Lung (tissue), 12 donors: ENCODE measurements around the gene CITED4. TPM values are rescaled to one million over a fixed set of nuclear protein-coding genes. Genes with fewer than 3 reads are reported as not detected.

Experiments
- ATAC-seq: fragments of 200-7000 bp; cut with Tn5 transposase; one replicate; pipeline ENCODE4 v1.9.1; 2020; ENCODE audit warnings: moderate number of reproducible peaks; ENCODE audit not compliant: insufficient read depth, low FRiP score
- DNase-seq, 3 donors: peaks; one replicate each; pipeline ENCODE4 v3.0.0-alpha.2; 2013 to 2017
- H3K27ac ChIP-seq, 2 donors: one replicate each; pipeline ENCODE4 v1.5.1; 2013; ENCODE audit warnings: mild to moderate bottlenecking in 2 of 2, moderate library complexity in 2 of 2, control low read depth in 1 of 2, inconsistent platforms in 1 of 2, low read depth in 1 of 2, low read length in 1 of 2
- H3K27me3 ChIP-seq, 3 donors: one replicate each; pipeline ENCODE4 v1.5.1; 2013; ENCODE audit warnings: low read length in 2 of 3; ENCODE audit not compliant: control insufficient read depth in 3 of 3, insufficient read depth in 3 of 3
- H3K36me3 ChIP-seq, 4 donors: one replicate each; pipeline ENCODE4 v1.5.1; 2013; ENCODE audit warnings: low read length in 4 of 4, mild to moderate bottlenecking in 1 of 4, moderate library complexity in 1 of 4; ENCODE audit not compliant: control insufficient read depth in 4 of 4, insufficient read depth in 4 of 4
- H3K4me1 ChIP-seq, 5 donors: one replicate each; pipeline ENCODE4 v1.5.1; 2013; ENCODE audit warnings: low read length in 5 of 5, mild to moderate bottlenecking in 2 of 5, moderate library complexity in 1 of 5; ENCODE audit not compliant: control insufficient read depth in 5 of 5, insufficient read depth in 5 of 5
- H3K4me3 ChIP-seq: one replicate; pipeline ENCODE4 v1.5.1; 2013; ENCODE audit warnings: mild to moderate bottlenecking, control low read depth, moderate library complexity
- H3K9ac ChIP-seq, 2 donors: one replicate each; pipeline ENCODE4 v1.5.1; 2013; ENCODE audit warnings: low read length in 2 of 2, control low read depth in 1 of 2; ENCODE audit not compliant: insufficient read depth in 1 of 2
- H3K9me3 ChIP-seq, 4 donors: one replicate each; pipeline ENCODE4 v1.5.1; 2013; ENCODE audit warnings: low read length in 3 of 4, mild to moderate bottlenecking in 1 of 4, moderate library complexity in 1 of 4; ENCODE audit not compliant: control insufficient read depth in 4 of 4, insufficient read depth in 3 of 4
- CTCF ChIP-seq: IDR thresholded peaks from 2 replicates; pipeline ENCODE4 v1.5.1; 2012; ENCODE audit warnings: mild to moderate bottlenecking; ENCODE audit errors: control extremely low read depth, extremely low read depth
- WGBS, 2 donors: extraction: QIAGEN DNeasy Blood & Tissue Kit; methylation state at CpG; one replicate each; pipeline ENCODE4 v1.1.7; 2013; 5-methylcytosine and 5-hydroxymethylcytosine counted together
- polyA plus RNA-seq, 2 donors: library from polyadenylated mRNA; stranded (reverse); fragments of 200-250 nt; gene quantifications; one replicate each; pipeline ENCODE4 v1.2.1, GENCODE V29; 2013
- total RNA-seq, 2 donors: library from RNA; depleted of rRNA in 1 of 2; stranded (reverse); fragments of >200 nt in 1 of 2; gene quantifications; one replicate each; pipeline ENCODE4 v1.2.1, GENCODE V29; 2014 to 2021
- donor health status: control.
- donor health status: control.
- donor health status: Bipolar disorder and iron deficiency.
- donor health status: healthy.
- donor health status: DM: yes; HTN: yes; CAD: no.

The CITED4 gene
- total and polyA plus RNA-seq, 4 donors = 4.7 to 15.1 (median 7.6) TPM

- TF ChIP-seq CTCF = peak; percentile 87
- DNase-seq (peak; percentile 51 to 67 (median 65)), ATAC-seq (peak; percentile 73)
- Histone ChIP-seq H3K27me3 (no peaks in the 10 kb centered on the region), H3K27ac (no peak overlapping the region), H3K9ac (no peak overlapping the region), H3K36me3 (no peaks in the 10 kb centered on the region), H3K4me3 (no peak overlapping the region), H3K4me1 (peaks cover 0 to 6% (median 0%) of the 10 kb centered on the region in 5 donors), H3K9me3 (no peaks in the 10 kb centered on the region)
- 56 to 72% methylated on average over 6 of the region's 6 CpGs for WGBS, 2 donors
Observed at GRCh38 chr1:40848530-40849189, 13.5 kb downstream of the CITED4 start.

DNA sequence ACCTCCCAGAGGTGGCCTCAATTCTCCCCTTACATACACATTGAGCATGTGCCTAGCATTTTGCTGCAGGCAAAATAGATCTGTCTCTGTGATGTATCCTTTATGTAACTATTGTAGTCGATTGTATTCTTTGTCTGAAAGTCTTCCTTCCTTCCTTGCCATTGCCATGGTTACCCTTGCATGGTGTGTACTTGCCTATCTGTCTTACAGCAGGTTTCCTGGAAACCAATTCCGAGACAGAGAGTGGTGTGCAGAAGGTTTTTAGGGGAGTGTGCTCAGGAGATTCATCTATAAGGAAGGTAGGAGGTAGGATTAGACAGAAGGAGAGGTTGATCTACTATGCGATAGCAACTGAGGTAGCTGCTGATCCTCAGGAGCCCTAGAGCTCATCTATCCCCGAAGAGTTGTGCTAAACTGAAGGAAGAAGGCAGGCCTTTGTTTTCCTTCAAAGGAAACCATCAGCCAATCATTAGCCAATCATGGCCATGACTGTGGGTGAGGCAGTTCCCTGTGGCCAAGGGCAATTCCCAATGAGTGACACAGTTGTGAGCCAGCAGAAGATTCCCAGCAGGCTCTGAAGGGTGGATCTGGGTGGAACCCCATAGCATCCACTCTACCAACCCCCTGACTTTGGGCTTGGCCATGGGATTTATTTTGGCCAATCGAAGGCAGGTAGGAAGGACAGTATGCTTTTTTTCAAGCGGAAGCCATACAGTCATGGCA, 15.0 kb downstream of the CITED4 start:
- no peak for ATAC-seq
- no peak for DNase-seq
- no peak overlapping the region for H3K27ac ChIP-seq
- H3K9ac ChIP-seq = no peak overlapping the region
- no peaks in the 10 kb centered on the region for H3K4me1 ChIP-seq
- H3K27me3 ChIP-seq = no peaks in the 10 kb centered on the region
- no peak for TF ChIP-seq CTCF
- peaks cover 0 to 4% (median 0%) of the 10 kb centered on the region in 4 donors for H3K9me3 ChIP-seq
- no peaks in the 10 kb centered on the region for H3K36me3 ChIP-seq
- WGBS, 2 donors = 72 to 82% methylated on average over 6 of the region's 6 CpGs
- no peak overlapping the region for H3K4me3 ChIP-seq

DNA sequence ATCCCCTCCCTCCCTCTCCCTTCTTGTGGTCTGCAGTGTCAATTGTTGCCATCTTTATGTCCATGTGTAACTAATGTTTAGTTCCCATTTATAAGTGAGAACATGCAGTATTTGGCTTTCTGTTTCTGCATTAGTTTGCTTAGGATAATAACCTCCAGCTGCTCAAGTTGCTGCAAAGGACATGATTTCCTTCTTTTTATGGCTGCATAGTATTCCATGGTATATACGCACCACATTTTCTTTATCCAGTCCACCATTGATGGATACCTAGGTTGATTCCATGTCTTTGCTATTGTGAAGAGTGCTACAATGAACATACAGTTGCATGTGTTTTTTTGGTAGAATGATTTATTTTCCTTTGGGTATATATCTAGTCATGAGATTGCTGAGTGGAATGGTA, 16.3 kb downstream of the CITED4 start:
- no peak for TF ChIP-seq CTCF

More for the DNA sequence above, 16.3 kb downstream of the CITED4 start:
- Histone ChIP-seq H3K27ac (no peak overlapping the region), H3K36me3 (no peaks in the 10 kb centered on the region), H3K9ac (no peak overlapping the region), H3K4me1 (no peaks in the 10 kb centered on the region), H3K4me3 (no peak overlapping the region), H3K9me3 (peaks cover 0 to 4% (median 0%) of the 10 kb centered on the region in 4 donors), H3K27me3 (no peaks in the 10 kb centered on the region)
- ATAC-seq = no peak
- 93 to 98% methylated on average over 1 of the region's 1 CpG for WGBS, 2 donors
- DNase-seq = no peak
